GM18909 (cell line): ENCODE data around the gene TSR2.
"Not testable (repeated sequence)": the region's sequence is repeated elsewhere in the genome, so short reads cannot be mapped to it uniquely, and the experiment has no call there.

Source experiments
- ATAC-seq: cut with Tn5 transposase; IDR thresholded peaks from one replicate; pipeline ENCODE4 v1.9.1; 2021; ENCODE audit warnings: mild to moderate bottlenecking; ENCODE audit not compliant: unreplicated experiment, poor library complexity

Gene TSR2

GRCh38 chrX:54470054-54470760 is 30.0 kb downstream of the TSR2 start:
- no peak for ATAC-seq

- ATAC-seq = no peak
These were observed 34.0 kb downstream of the TSR2 start for GRCh38 chrX:54473993-54474859.

GRCh38 chrX:54479136-54480111 is 39.2 kb downstream of the TSR2 start:
- ATAC-seq = no peak

GRCh38 chrX:54482839-54483593 is 42.8 kb downstream of the TSR2 start:
- ATAC-seq = no peak

GRCh38 chrX:54483946-54484345 is 43.7 kb downstream of the TSR2 start:
- ATAC-seq = no peak

GRCh38 chrX:54484666-54485065 is 44.5 kb downstream of the TSR2 start:
- no peak for ATAC-seq

GRCh38 chrX:54489819-54490218 is 49.6 kb downstream of the TSR2 start:
- ATAC-seq = not testable (repeated sequence)

GRCh38 chrX:54492340-54492739 is 52.1 kb downstream of the TSR2 start:
- ATAC-seq = no peak

GRCh38 chrX:54494166-54494988 is 54.2 kb downstream of the TSR2 start:
- ATAC-seq = no peak
